Activated CD4-positive, alpha-beta T cell treated with anti-CD3 and anti-CD28 coated beads, Interleukin-2, amount 50 U/mL, for 16 hours (primary cell): ENCODE results near the gene CSF1.
"Not testable (repeated sequence)": the region's sequence is repeated elsewhere in the genome, so short reads cannot be mapped to it uniquely, and the experiment has no call there.

Experiments
- DNase-seq: peaks from one replicate; pipeline ENCODE4 v3.0.0-alpha.2; 2020

CSF1 gene

GRCh38 chr1:109920391-109920790 lies 9.7 kb downstream of the CSF1 start:
- not testable (repeated sequence) for DNase-seq

- no peak for DNase-seq
These were observed 11.7 kb downstream of the CSF1 start for GRCh38 chr1:109922326-109922725.

- no peak for DNase-seq
These were observed 12.7 kb downstream of the CSF1 start for GRCh38 chr1:109923131-109923945.

- no peak for DNase-seq
These were observed 13.3 kb downstream of the CSF1 start for GRCh38 chr1:109923946-109924275.

- no peak for DNase-seq
These were observed 13.7 kb downstream of the CSF1 start for GRCh38 chr1:109924316-109924715.

GRCh38 chr1:109925159-109925990 lies 14.7 kb downstream of the CSF1 start:
- DNase-seq: no peak

- no peak for DNase-seq
These were observed 16.1 kb downstream of the CSF1 start for GRCh38 chr1:109926662-109927300.

- DNase-seq: no peak
These were observed 16.7 kb downstream of the CSF1 start for GRCh38 chr1:109927356-109927755.

GRCh38 chr1:109927911-109928321 lies 17.3 kb downstream of the CSF1 start:
- no peak for DNase-seq

- no peak for DNase-seq
These were observed 18.0 kb downstream of the CSF1 start for GRCh38 chr1:109928591-109929111.

- no peak for DNase-seq
These were observed 18.5 kb downstream of the CSF1 start for GRCh38 chr1:109929170-109929569.

- DNase-seq: no peak
These were observed 19.1 kb downstream of the CSF1 start for GRCh38 chr1:109929588-109930251.

- DNase-seq: no peak
These were observed 19.8 kb downstream of the CSF1 start for GRCh38 chr1:109930252-109930993.

- DNase-seq: no peak
These were observed 20.6 kb downstream of the CSF1 start for GRCh38 chr1:109931189-109931731.

GRCh38 chr1:109931911-109932636 lies 21.4 kb downstream of the CSF1 start:
- no peak for DNase-seq

GRCh38 chr1:109932679-109933078 lies 22.0 kb downstream of the CSF1 start:
- DNase-seq: no peak

- DNase-seq: peak; percentile 37
These were observed 23.4 kb downstream of the CSF1 start for GRCh38 chr1:109933856-109934711.

GRCh38 chr1:109935451-109935900 lies 24.8 kb downstream of the CSF1 start:
- DNase-seq: no peak

GRCh38 chr1:109937738-109938137 lies 27.1 kb downstream of the CSF1 start:
- no peak for DNase-seq

GRCh38 chr1:109938556-109938955 lies 27.9 kb downstream of the CSF1 start:
- DNase-seq: no peak
